NCI-H226 (cell line): Measurements from ENCODE around the gene SLC3A2.

ENCODE experiments used
- DNase-seq: peaks from one replicate; pipeline ENCODE4 v3.0.0-alpha.2; 2015

Gene SLC3A2

GRCh38 chr11:62911137-62912130 lies 30.7 kb downstream of the SLC3A2 start:
- no peak for DNase-seq

GRCh38 chr11:62912268-62912667 lies 31.6 kb downstream of the SLC3A2 start:
- no peak for DNase-seq

GRCh38 chr11:62914416-62914815 lies 33.7 kb downstream of the SLC3A2 start:
- DNase-seq, result no peak

- DNase-seq, result no peak
Observed at GRCh38 chr11:62917906-62918502, 37.3 kb downstream of the SLC3A2 start.

GRCh38 chr11:62918531-62918930 lies 37.8 kb downstream of the SLC3A2 start:
- no peak for DNase-seq

- no peak for DNase-seq
Observed at GRCh38 chr11:62919476-62919875, 38.8 kb downstream of the SLC3A2 start.

GRCh38 chr11:62919898-62920640 lies 39.4 kb downstream of the SLC3A2 start:
- no peak for DNase-seq

GRCh38 chr11:62921201-62921572 lies 40.5 kb downstream of the SLC3A2 start, which contains the start of gene CHRM1:
Gene CHRM1, minus strand, starts transcription at chr11:62921363. Its CDS starts 10,263 bp downstream, at chr11:62911100.
- DNase-seq, result peak; percentile 25

GRCh38 chr11:62921573-62922188 lies 41.0 kb downstream of the SLC3A2 start:
- DNase-seq, result peak; percentile 16

GRCh38 chr11:62922189-62922589 lies 41.5 kb downstream of the SLC3A2 start:
- no peak for DNase-seq

GRCh38 chr11:62922653-62923431 lies 42.1 kb downstream of the SLC3A2 start:
- no peak for DNase-seq

GRCh38 chr11:62923601-62924411 lies 43.1 kb downstream of the SLC3A2 start:
- no peak for DNase-seq

- DNase-seq, result no peak
Observed at GRCh38 chr11:62925308-62925707, 44.6 kb downstream of the SLC3A2 start.

GRCh38 chr11:62925745-62926679 lies 45.3 kb downstream of the SLC3A2 start:
- no peak for DNase-seq

GRCh38 chr11:62926680-62927455 lies 46.2 kb downstream of the SLC3A2 start:
- no peak for DNase-seq

- DNase-seq, result no peak
Observed at GRCh38 chr11:62928011-62928410, 47.3 kb downstream of the SLC3A2 start.

- no peak for DNase-seq
Observed at GRCh38 chr11:62930157-62930556, 49.5 kb downstream of the SLC3A2 start.

- no peak for DNase-seq
Observed at GRCh38 chr11:62930666-62931065, 50.0 kb downstream of the SLC3A2 start.
